HG02571 (cell line): Measurements from ENCODE around the gene POTEJ.
"Not testable (repeated sequence)": the region's sequence is repeated elsewhere in the genome, so short reads cannot be mapped to it uniquely, and the experiment has no call there.

Source experiments
- ATAC-seq: cut with Tn5 transposase; IDR thresholded peaks from one replicate; pipeline ENCODE4 v1.9.1; 2021; ENCODE audit warnings: mild to moderate bottlenecking, moderate library complexity; ENCODE audit not compliant: unreplicated experiment

POTEJ gene

DNA sequence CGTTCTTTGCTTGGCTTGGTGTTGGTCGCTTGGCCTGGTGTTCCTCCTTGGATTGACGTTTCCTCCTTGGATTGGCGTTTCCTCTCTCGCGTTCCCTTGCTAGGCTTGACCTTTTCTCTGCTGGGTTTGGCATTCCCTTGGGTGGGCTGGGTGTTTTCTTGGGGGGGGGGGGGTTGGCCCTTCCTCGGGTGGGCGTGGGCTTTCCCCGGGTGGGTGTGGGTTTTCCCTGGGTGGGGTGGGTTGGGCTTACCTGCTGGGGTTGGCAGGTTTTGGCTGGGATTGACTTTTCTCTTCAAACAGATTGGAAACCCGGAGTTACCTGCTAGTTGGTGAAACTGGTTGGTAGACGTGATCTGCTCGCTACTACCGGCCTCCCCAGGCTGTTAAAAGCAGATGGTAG is at the start of gene POTEJ:
Gene POTEJ, plus strand, starts transcription at position 301 of the 400 bp plus-strand sequence. Its CDS starts 93 bp downstream, at position 394.
- ATAC-seq: not testable (repeated sequence)

DNA sequence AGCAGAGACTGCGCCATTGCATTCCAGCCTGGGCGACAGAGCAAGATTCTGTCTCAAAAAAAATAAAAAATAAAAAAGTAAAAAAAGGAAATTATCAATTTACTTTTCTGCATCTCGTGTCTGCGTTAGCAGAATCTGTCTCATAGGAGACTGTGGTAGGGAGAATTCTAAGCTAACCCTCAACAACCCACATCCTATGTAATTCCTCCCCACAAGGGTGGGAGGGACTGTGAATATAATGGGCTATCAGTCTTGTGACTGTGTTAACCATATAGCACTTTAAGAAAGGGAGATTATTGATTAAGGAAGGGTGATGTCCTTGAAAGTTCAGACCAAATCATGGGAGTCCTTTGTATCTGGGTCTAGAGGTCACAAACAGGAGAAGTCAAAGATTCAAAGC is 45.1 kb upstream of the POTEJ start:
- not testable (repeated sequence) for ATAC-seq

DNA sequence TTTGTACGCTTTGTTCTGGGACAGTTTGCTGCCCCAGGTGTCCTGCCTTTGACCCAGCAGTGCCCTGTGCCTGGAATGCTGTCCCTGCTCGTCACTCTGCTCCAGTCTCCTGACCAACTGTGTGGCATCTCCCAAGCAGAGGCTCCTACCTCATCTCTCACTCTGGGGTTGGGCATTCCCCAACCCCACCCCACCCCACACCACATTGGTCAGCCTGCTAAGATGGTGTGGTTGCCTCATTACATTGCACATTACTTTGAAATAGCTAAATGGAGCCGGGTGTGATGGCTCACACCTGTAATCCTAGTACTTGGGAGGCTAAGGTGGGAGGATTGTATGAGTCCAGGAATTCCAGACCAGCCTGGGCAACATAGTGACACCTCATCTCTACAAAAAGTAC is 39.3 kb upstream of the POTEJ start:
- ATAC-seq: not testable (repeated sequence)

DNA sequence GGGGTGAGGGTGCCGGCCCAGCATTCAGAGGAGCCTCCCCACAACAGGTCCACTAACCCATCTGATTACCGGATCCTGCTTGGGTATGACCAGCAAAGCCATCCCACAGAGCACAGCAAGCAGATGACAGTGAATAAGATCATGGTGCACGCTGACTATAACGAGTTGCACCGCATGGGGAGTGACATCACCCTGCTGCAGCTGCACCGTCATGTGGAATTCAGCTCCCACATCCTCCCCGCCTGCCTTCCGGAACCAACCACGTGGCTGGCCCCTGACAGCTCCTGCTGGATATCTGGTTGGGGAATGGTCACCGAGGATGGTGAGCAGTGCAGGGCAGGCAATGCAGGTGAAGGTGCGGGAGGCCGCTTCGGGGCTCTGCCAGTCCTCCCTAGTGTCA is 37.0 kb upstream of the POTEJ start:
- not testable (repeated sequence) for ATAC-seq

DNA sequence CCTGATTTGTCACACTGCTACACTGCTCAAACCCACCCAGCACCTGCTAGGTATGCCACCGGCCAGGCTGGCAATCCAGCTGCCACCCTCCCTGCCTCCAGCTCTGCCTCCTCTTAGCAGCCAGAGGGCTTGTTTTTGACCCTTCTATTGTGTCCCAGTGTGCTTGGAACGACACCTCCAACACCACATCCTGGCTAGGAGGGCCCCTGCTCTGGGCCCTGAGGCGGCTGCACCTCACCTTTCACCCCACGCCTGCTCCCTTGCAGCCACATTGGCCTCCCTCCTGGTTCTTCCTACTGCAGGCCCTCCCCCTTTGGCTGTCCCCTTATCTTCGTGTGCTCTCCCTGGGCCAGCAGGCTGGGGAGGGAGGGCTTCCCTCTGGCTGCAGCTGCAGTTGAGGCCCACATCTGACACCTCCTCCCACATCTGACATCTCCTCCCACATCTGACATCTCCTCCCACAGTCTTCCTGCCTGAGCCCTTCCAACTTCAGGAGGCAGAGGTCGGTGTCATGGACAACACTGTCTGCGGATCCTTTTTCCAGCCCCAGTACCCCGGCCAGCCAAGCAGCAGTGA is 34.9 kb upstream of the POTEJ start:
- ATAC-seq: not testable (repeated sequence)

DNA sequence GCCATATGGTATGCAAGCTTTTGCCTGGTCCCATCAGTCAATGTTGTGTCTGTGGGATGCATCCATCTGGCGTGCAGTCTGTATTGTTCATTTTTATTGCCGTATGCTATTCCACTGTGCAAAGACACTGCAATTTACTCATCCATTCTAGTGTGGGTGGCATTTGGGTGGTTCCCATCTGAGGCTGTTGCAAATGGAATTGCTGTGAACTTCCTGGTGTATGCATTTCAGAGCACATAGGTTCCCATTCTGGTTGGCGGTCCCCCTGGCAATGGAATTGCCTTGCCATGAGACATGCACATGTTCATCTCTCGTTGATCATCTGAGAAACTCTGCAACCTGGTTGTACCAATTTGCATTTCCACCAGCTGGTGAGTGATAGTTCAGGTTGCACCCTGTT is 33.7 kb upstream of the POTEJ start:
- ATAC-seq: not testable (repeated sequence)

DNA sequence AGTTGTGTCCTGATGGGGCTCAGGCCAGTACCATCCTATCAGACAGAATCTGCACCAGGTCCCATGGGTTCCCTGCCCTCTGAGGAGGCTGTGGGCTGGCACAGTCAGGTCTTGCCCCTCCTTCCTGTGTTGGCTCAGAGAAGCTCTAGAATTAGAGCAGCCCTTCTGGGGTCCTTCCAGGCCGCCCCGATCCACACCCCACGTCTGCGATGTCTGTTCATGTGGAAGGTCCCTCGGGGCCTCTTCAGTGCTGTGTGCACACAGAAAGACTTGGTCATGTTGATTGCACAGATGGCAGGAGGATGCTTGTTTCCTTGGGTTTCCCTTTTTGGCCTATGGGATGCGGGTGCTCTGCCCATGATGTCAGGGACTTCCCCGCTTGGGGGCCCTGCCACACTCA is 32.1 kb upstream of the POTEJ start:
- not testable (repeated sequence) for ATAC-seq

DNA sequence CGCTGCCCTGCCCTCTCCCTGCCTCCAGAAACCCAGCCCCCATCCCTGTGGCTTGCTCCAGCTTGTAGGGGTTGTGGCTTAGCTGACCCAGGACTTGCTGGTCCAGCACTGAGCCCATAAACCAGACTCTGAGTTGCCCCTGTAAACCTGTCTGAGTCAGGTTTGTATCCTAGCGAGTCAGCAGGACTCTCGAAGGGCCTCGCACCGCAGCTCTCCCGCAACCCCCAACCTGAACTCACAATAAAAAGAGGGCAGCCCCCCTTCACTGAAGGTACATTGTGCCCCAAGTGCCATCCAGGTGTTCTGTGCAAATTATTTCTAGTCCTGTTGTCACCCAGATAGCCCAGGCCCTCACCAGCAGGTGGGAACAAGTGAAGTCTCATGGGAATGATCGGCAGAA is 29.7 kb upstream of the POTEJ start:
- ATAC-seq: not testable (repeated sequence)

DNA sequence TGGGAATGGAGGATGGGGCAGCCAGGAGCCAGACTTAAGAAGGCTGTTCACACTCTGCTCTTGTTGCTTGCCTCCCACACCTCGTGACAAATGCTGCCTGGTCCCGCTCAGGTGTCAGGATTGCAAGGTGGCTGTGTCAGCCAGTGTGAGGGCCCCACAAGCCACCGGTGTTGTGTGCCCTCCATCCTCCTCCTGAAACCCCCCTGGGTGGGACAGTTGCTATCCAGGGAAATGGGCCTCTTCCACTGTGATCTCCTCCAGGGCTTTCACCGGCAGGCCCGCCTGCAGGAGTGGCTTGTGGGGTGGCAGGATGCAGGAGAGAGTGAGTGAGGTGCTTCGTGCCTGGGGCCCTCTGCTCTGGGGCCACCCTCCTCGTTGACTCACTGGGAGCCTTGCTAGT is 28.3 kb upstream of the POTEJ start:
- not testable (repeated sequence) for ATAC-seq

DNA sequence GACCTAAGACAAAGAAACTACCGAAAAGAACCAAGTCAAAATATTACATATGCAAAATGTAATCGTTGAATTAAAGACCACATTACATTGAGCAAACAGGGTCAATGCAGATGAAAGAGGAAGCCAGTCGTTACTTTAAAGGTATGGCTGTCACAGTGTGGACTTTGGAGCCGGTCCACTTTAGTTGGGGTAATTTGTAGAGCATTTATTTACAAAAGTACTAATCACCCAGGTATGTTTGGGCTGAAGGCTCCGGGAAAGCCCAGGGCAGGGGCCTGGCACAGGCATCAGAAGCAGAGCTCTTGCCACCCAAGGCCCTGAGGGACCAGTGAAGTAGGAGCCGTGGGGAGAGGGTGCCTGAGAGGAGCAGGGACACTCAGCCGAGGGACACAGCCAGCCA is 27.7 kb upstream of the POTEJ start:
- not testable (repeated sequence) for ATAC-seq

DNA sequence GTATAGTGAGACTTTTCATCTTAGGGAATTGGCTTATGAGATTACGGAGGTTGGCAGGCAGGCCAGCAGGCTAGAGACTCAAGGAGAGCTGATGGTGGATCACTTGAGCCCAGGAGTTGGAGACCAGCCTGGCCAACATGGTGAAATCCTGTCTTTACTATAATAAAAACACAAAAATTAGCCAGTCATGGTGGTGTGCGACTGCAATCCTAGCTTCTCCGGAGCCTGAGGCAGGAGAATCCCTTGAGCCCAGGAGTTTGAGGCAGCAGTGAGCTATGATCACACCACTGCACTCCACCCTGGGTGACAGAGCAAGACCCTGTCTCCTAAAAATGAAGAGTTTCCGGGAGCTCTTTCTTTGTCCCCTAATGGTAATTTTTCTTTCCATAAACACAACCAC is 26.5 kb upstream of the POTEJ start:
- ATAC-seq: not testable (repeated sequence)

DNA sequence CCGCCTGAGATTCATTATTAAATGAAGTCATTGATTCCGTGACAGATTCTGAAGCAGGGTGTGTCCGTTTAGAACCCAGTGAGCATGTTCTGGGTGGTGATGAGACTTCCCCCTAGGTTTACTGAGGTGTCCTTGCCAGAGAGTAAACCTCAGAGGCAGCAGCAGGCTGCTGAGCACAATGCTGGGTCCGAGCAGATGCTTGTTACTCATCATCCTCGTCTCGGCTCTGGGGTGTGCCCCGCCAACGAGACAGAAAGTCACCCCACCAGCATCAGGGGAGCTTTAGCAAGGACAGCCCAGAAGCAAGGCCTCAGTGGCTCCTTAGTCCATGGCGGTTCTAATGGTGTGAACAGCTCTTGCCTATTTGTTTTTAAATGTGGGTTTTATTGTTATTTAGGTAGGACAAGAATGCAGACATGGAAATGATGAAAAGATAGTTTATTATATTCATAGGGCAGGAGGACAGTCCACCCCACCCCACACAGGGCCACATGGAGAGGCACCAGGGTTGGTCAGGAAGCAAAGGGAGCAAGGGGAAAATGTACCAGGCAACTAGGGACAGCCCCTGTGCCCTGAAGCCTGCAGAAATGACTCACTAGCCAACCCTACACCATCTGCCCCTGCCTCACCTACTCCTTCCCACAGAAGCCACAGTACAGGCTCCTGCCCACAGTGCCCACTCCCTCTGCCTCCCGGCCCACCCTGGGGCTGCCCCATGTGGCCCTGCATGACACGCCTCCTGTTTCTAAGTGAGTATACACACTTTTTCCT is 22.4 kb upstream of the POTEJ start:
- ATAC-seq: peak; percentile 84

DNA sequence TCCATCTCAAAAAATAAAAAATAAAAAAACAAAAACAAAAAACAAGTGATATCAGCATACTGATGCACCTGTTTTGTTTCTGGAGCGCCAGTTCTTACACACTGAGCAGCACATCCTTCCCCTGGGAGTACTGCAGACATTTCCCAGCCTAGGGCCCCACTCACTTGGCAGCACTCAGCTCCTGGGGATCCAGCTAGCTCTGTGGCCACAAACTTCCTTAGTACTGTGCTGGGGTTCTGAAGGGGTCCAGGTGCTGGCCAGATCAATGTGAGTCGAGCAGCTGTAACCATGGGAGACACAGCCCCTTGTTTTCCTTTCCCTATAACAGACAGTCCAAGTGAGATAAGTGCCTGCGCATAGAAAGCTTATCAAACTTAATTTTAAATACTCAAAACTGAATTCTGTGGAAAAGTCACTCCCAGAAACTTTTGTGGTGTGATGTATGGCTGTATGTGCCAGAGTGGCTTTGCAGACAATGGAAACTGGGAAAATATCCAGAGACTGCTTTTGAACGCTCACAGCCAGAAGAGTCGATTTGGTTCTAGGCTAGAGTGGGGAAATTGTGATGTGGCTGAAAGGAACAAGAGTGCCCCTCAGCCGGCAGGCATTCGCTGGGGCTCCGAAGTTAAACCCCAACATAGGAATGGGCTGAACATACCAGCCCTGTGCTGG is 20.9 kb upstream of the POTEJ start:
- ATAC-seq: not testable (repeated sequence)

DNA sequence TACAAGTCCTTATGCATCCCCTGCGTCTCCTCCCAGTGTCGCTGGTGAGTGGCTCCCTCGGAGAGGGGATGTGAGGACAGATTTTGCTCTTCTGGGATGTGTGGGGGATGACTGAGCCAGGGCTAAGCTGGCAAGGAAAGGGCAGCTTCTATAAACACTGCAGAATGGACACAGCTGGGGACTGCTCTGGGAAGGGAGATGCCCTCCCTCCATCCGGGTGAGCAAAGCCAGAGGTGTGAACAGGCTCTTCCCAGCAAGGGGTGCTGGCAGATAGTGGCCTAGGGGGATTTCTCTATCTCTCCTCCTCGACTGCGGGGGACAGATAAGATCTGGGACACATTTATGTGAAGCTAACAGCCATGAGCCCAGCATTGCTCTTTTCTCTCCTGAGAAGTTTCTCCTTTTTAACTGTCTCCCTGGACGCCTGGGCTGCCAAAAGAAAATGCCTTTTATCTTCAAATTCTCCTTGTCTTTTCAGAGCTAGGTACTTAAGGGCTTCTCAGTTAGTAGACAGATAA is 20.3 kb upstream of the POTEJ start:
- ATAC-seq: not testable (repeated sequence)

DNA sequence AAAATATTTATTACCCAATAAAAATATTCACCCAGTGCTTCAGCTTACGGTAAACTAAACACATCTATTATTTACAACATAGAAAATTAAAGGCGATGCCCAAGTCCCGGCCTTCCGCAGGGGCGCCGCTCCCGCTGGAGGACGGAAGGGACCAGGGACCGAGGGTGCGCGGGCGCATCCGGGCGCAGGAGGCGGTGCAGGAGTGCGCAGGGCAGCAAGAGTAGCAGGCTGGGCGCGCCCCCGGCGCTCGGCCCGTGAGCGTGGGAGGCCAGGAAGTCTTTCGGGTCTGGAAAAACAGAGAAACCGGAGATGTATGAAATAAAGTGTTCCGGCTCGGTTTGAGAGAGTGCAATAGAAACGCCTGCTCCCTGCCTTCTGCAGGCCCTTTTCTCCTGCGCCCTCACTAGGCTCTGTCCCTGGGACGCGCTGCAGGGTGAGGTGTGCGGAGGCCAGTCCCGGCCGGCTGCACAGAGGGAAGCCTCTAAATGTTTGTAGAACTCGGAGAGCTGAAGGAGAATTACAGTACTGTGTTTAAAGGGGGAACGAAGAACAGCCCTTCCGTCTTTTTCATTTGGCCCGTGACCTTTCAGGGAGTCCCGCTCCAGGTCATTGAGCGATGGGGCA is 18.3 kb upstream of the POTEJ start:
- ATAC-seq: not testable (repeated sequence)

DNA sequence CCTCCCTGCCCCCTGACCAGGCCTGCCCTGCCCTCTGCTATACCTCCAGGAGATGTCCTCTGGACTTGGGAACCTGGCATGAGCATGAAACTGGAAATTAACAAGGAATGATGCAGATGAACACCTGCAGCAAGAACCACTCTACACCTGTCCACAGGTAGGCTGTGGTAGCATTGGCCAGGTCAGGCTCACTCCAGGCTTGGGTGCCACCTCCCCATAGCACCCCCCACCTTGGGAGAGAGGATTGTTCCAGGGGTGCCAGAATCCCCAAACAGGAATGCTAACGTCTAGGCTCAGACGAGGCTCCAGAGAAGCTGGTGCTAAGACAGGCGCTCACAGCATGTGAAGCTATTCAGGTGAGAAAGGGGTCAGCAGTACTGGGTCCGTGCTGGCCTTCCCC is 17.2 kb upstream of the POTEJ start:
- not testable (repeated sequence) for ATAC-seq

DNA sequence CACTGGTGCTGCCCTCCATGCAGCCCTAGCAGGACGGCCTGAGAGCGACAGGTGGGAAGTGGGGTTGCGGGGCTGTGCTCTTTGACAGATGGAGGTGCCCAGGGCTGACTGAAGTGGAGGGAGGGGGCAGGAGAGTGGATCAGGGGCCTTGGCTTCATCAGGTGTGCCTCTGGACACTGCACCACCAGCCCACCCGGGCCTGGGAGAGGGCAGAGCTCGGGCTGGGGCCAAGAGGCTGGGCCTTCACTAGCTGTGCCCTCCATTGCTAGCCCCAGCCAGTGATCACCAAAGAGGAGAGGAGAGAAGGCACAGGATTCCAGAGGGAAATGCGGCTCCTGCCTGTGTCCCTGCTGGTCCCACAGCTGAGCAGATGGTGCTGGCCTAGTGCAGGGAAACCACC is 14.5 kb upstream of the POTEJ start:
- not testable (repeated sequence) for ATAC-seq

DNA sequence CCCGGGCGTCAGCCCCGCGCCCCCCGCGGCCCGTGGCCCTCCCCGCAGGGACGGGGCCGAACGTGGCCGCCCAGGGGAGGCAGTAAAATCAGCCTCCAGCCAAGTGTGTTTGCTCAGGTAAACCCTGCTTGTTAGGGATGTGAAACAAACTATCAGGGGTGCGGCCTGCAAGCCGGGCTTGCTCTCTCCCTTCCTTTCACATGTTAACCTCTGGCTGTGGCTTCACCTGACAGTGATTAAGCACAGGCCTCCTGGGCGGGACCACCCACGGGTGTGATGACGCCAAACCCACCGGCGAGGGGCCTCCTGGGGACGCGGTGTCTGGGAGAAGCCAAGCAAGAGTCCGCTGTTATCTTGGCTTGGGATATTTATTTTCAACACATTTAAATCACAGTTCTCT is 13.2 kb upstream of the POTEJ start:
- not testable (repeated sequence) for ATAC-seq

DNA sequence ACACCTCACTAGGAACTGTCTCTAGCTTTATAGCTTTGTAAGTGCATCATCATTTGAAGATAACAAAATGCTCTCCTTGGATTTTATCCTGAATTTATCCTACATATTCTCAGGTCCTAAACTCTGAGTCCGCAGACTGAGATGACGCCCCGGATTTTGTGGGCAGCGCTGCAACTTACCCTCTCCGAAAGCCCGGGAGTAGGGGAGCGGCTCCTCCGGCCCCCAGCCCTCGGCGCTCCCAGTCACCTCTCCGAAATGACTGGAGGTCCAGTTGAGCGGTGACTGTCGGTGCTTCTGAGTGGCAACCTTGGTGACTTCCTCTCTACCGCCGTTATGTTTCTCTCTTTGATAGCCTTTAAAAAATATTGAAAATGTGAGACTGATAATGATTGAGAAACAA is 12.8 kb upstream of the POTEJ start:
- ATAC-seq: not testable (repeated sequence)

DNA sequence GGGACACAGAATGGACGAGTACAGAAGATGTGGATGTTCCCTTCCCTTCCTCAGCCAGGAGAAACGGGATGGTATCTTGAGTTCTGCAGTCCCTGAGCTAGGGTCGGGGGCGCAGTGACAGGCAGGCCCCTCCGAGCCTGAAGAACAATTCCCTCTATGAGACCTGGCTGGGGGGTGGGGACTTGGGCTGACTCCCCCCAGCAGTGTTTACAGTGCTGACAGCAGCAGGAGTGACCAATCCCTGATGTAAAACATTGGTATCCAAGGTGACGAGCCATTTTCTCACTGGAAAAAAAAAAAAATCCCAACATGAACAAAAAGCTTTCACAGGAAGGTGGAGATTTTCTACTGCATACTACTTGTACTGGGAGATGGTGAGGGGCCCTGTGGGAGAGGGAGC is 11.8 kb upstream of the POTEJ start, which contains the start of gene CFC1:
Gene CFC1, minus strand, starts transcription at position 183 of the 400 bp plus-strand sequence. CDS start 288 bp downstream, outside the sequence.
- ATAC-seq: not testable (repeated sequence)

DNA sequence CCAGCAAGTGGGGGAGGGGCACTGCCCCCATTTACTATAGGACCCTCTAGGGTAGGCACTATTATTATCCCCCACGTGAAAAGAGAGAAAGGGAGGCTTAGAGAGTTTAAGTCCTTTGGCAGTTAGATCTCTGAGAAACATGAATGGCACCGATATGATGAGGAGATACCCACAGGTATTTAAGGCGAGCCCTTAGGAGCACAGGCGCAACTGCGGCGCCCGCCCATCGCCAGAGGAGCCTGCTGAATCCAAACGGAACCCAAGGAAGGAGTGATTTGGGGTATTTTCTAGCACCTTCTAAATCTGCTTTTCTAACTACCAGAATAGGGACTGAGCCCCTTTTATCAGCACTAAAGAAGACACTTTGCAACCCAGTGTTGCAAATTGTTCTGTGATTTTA is 11.3 kb upstream of the POTEJ start:
- not testable (repeated sequence) for ATAC-seq
